ENCODE results near the gene BASP1.
"Not testable (repeated sequence)": the region's sequence is repeated elsewhere in the genome, so short reads cannot be mapped to it uniquely, and the experiment has no call there.

BASP1 gene

DNA sequence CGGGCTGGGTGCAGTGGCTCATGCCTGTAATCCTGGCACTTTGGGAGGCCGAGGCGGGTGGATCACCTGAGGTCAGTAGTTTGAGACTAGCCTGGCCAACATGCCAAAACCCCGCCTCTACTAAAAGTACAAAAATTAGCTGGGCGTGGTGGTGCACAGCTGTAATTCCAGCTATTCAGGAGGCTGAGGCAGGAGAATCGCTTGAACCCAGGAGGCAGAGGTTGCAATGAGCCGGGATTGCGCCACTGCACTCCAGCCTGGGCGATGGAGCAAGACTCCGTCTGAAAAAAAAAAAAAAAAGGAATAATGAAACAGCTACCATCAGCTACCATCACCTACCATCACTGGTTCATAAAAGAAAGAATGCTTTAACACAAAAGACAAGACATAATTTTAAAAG lies 25.9 kb upstream of the BASP1 start:
- DNase-seq (ENCODE audit: low read depth, low spot score), result not testable (repeated sequence)

DNA sequence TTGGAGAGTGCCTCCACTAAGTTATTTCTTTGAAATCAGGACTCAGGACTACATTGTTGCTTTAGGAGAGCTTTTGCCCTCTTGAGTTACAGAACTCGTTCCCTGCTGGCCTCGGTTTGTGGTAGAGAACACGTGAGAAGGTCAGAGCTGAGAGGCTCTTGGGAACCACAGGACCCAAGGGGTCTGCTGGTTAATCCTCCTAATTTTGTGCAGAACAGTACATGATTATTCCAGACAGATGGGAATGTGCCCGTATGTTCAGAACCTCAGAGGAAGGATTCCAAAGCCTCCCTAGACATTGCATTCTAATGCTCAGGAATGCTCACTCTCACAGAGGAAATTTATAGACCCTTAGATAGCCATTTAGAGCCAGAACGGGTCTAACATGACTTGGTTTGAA lies 25.2 kb upstream of the BASP1 start:
- DNase-seq (ENCODE audit: low read depth, low spot score), result no peak

DNA sequence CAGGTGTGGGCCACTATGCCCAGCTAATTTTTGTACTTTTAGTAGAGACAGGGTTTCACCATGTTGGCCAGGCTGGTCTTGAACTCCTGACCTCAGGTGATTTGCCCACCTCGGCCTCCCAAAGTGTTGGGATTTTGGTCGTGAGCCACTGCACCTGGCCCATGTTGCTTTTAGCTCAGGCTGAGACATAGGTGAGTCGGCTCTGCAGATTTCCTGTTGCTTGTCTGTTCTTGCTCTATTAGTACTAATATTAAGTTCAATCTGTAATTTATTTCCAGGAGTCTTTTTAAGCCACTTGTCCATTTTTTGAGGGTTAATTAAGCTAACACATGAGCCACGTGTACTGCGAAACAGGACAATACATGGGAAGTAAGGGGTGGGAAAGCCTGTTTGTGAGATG lies 21.4 kb upstream of the BASP1 start:
- no peak for DNase-seq (ENCODE audit: low read depth, low spot score)

DNA sequence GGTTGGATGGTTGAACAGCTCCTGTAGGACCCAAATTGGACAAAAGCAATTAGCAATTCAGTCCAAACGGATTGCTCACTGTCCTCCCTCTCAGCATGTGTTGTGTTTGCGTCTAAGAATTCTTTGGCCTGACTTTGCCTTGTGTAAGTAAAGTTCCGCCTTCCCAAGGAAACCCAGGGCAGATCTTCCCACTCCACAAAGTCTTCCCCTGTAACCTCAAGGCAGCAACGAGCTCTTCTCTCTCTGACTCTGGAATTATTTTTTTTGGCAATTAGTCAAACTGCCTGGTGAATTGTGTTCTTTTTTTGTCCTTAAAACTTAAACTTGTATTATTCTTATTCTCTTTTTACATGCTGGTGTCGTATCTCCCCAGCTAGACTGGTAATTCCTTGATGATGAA lies 20.7 kb upstream of the BASP1 start:
- DNase-seq (ENCODE audit: low read depth, low spot score), result no peak

DNA sequence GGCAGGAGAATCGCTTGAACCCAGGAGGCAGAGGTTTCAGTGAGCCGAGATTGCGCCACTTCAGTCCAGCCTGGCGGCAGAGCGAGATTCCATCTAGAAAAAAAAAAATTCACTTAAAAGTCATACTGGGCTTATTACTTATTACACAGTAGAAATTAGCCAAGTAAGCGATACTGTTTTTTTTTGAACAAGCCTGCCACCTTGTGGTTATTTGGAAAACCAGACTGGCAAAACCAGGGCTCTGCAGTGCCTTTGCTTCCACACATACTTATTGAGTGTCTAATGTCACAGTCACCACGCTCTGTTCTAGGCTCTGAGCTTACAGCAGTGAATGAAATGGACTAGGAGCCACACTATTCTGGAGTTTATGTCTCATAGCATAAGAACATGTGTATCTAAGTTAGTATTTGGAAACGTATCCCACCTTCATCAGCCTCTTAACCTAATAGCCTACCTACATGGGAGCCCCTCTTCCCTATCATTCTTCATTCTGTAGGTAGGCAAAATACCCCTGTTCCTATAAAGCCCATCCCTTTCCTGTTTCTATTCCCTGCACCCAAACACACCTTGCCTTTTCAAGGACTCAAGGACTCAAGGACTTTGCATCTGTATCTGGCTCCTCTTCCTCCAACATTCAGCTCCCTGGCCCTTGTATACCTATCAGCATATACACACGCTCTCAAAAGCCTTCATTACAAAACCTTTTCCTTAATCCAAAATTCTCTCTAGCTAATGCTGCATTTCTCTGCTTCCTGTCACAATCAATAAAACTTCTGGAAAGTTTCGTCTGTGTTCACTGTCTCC lies 13.9 kb upstream of the BASP1 start:
- DNase-seq (ENCODE audit: low read depth, low spot score), result no peak

DNA sequence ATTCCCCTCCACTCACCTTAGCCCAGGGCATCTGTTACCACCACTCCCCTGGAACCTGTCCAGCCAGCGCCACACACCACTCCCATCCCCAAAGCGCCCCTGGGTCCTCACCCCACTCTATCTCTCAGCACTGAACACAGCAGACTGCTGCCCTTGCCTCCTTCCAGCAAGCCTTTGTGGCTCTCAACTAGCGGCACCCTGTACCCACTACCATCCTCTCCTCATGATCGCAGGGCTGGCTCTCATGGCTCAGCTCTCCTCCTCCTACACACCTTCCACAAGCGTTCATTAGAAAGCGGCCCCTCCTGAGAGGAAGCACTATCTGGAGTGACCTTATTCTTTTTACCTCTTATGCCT lies 13.3 kb upstream of the BASP1 start:
- no peak for DNase-seq (ENCODE audit: low read depth, low spot score)

DNA sequence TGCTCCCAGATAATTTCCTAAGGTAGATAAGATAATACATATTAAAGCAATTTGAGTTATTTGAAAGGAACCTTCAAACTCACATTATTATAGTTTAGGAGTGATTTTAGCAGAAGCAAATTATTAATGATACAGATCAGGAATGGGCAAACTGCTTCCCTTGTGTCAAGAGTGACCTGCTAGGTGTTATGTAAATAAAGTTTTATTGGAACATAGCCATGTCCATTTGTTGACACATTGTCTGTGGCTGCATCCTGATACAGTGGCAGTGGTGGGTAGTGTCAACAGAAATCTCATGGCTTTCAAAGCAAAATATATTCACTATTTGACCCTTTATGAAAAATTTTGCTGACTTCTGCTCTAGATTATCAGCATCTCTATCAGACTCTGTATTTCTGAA lies 11.4 kb upstream of the BASP1 start:
- no peak for DNase-seq (ENCODE audit: low read depth, low spot score)

DNA sequence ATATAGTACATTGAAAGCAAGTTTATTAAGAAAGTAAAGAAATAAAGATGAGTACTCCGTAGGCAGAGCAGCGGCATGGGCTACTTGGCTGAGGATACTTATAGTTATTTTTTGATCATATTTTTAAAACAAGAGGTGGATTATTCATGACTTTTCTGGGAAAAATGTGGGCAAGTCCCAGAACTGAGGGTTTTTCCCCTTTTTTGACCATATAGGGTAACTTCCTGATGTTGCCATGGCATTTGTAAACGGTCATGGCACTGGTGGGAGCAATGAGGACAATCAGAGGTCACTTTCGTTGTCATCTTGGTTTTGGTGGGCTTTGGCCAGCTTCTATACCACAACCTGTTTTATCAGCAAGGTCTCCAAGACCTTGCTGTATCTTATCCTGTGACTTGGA lies 5.2 kb upstream of the BASP1 start:
- no peak for DNase-seq (ENCODE audit: low read depth, low spot score)

DNA sequence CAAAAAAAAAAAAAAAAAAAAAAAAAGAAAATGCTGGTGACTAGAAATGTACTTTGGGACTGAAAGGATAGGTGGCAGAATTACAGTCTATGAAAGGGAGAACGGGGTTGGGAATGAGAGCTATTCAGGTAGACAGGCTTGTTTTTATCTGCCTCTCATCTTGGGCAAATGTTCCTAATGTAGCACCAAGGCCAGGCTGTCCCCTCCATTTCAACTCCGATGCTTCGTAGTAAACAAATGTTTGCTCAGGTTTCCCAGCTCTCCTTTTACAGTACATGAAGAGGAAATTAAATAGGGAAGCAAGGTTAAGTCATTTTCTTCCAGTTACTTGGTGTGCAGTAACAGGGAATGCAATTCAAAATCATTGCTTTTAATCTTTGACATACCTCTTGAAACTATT lies 4.4 kb upstream of the BASP1 start:
- no peak for DNase-seq (ENCODE audit: low read depth, low spot score)

DNA sequence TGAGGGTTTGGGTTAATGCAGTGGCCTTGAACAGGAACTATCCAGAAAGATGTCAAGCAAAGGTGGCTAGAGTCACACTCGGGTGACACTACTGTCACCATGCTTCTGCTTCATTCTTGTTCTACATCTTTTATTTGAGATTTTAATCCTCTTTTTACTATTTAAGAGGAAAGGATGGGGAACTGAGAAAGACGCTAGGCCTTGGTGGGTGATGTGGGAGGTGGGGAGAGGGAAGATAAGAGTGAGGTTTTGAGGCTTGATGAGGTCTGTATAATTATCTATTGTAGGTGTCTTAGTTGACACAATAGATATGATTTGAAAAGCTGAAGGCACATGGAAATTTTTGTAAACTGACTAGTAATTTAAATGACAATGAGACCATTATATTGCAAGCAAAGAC lies 3.5 kb upstream of the BASP1 start:
- DNase-seq (ENCODE audit: low read depth, low spot score), result no peak

DNA sequence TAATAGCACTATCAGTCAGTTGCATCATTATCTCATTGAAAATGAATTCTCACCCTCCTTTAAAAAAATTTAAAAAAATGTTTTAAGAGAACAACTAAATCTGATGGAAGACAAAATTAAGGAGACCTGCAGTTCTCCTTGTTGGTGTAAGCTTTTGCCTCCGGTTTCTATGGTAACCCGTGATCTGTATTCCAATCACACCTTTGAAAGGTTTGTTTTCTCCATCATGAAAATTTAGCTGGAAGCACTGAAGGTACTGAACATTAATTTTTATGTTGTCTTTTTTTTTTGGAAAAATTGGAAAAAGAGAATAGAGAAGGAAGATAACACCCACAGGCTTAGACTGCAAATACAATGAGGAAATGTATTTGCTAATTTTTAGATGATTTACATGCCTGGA lies 2.5 kb upstream of the BASP1 start:
- DNase-seq (ENCODE audit: low read depth, low spot score), result no peak

DNA sequence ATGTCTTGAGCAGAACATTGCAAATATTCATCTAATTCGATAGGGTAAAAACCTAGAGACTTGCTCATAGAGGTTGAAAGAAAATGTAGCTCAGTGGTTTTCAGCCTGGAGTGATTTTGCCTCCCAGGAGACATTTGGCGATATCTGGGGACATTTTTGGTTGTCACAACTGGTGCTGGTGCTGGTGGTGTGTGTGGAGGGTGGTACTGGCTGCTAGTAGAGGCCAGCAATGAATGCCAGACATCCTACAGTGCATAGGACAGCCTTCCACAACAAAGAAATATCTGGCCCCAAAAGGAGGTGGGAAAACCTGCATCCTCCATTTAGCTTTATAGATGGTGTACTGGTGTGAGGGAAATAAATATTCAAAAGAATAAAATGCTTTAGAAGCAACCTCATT lies 2.1 kb upstream of the BASP1 start:
- no peak for DNase-seq (ENCODE audit: low read depth, low spot score)

DNA sequence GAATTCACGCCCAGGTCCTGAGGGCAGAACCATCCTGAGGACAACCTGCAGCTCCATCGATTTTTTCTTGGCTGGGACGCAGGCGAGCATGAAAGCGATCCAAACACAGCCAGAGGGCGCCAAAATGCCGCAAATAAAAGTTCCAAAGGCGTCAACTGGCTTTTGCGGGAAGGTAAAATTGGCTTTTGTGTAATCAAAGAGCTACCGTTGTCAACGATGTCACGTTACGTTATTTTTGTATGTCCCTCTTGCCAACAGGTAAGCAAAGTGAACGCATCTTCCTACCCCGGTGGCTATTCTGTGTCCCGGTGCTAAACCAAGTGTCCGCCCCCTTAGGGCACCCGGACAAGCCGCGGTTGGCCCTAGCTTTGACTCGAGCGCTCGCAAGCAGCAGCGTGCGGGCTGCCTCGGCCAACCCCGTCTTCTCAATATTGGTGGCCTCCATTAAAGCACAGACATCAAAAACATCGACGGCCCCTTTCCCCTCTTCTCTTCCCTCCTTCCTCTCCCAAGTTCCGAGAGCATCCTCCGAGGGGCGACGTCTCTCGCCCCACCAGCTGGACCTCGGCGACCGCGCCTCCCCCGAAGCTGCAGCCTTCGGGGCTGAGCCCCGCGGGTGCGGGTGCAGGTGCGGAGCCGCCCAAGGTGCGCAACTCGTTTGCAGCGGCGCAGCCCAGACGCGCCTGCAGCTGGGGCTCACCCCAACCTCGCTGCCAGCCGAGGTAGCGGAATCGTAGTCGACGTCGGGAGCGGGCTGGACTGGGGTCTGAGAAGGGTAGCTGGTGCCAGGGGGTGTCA lies 1.1 kb upstream of the BASP1 start:
- peak; percentile 59 for DNase-seq (ENCODE audit: low read depth, low spot score)

DNA sequence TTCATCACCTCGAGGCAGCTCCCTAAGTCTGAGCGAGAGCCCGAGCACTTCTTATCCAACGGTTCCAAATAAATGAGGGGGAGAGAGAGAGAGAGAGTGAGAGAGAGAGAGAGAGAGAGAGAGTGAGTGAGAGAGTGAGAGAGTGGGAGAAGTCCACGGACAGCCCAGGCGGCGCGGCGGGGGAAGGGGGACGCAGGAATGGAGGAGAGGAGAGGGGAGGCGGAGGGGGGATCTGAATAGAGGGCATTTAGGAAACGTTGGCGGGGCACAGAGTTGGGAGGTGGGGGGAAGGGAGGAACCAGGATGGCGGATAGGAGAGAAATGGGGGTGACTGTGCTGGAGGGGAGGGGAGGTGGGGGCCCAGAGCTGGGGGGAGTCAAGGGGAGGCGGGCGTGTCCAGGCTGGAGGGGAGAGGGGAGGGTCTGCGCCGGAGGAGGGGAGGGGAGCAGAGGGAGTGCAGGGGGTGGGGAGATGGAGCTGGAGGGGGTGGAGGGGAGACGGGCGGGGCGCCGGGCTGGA lies 398 bp upstream of the BASP1 start:
- no peak for DNase-seq (ENCODE audit: low read depth, low spot score)

DNA sequence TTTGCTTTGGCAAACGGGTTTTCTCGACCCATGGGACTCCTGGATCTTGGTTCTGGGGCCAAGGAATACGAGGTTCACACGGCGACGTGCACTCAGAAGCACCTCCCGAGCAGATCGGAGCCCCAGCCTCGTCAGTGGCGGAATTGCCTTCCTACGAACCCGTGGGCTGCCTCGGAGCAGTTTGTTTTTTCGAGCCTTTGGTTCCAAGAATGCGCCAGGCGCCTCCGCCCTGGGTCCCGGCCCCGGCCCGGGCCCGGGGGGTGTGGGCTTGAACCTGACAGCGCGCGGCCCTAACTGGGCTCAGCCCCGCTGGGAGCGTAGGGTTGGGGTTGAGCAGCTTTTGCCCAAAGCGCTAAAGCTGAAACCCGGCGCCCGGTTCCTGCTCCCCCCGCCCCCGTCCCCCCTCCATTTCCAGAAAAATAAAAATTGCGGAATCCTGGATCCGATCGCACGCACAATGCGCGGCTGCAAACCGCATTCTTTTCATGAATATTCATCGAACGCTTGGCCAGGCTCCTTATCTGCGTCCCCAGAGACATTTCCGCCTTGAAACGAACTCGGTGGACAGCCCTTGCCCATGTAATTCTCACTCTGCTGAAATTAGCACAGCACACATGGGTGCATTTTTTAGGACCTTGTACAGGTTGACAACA lies 1.0 kb downstream of the BASP1 start:
- no peak for DNase-seq (ENCODE audit: low read depth, low spot score)

DNA sequence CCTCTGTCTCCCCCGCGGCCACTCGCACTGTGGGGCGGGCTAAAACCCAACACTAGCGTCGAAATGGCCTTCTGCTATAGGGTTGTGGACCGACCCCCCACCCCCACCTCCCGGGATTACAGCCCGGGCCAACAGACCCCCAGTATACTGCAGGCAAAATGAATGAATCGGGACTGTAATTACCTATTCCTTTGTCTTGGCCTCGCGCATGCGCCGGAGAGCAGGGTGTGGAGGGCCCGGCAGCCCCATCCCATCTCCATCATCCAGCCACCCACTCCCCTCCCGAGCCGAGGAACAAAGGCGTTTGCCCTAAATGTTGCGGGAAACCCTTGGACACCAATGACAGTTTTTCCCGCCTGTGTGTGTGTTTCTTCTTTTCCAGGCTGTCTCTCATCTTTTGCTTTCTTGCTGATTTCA lies 1.6 kb downstream of the BASP1 start:
- DNase-seq (ENCODE audit: low read depth, low spot score), result no peak

DNA sequence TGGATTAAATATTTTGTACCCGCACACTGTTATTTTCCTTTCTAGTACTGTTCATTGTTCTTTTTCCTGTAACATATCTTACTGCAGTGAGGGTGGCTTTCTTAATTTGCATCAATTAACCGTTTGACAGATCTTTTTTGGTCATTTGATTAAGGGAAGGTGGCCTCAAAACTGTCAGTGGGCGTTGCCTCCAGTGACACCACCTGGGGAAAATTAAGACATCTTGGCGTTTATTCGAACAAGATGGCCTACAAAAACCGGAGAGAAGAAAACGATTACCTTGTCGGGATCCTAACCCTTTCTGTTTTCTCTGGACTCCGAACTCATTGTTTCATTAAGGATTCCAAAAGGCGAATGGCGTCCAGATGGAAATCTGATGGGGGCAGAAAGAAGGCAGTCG lies 2.0 kb downstream of the BASP1 start:
- DNase-seq (ENCODE audit: low read depth, low spot score), result no peak

DNA sequence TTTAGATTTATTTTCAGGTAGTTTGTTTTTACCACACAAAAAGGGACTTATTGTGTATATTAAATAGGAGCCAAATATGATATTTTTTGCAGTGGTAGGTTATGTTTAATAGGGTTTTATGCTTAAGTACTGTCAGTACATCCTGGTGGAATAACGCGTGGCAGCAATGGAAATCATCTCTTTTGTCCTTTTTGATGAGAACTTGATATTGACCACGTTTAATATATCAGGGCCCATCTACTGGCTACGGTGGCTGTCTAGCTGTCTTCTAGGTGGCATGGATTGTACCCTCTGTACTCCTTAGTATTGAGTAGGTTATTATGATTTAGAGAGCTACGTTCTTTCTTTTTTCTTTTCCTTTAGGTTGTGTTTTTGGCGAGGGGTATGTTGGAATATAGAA lies 2.6 kb downstream of the BASP1 start:
- no peak for DNase-seq (ENCODE audit: low read depth, low spot score)

DNA sequence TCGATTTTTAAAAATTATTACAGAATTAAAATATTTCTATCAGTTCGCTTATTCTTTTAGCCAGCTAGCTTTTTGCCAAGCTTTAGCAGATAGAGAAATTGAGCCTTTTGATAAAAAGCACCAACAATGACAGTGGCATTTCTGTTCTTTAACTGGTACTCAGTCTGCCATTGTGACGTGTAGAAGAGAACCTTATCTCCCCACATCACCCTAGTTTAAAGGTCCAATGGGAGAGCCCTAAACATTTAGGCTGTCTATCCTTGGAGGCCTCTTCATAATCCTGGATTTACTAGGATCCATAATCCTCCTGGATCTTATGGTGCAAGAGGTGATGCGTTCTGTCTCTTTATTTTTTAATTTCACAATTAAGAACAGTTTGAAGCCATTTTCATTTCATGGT lies 3.0 kb downstream of the BASP1 start:
- DNase-seq (ENCODE audit: low read depth, low spot score), result no peak

DNA sequence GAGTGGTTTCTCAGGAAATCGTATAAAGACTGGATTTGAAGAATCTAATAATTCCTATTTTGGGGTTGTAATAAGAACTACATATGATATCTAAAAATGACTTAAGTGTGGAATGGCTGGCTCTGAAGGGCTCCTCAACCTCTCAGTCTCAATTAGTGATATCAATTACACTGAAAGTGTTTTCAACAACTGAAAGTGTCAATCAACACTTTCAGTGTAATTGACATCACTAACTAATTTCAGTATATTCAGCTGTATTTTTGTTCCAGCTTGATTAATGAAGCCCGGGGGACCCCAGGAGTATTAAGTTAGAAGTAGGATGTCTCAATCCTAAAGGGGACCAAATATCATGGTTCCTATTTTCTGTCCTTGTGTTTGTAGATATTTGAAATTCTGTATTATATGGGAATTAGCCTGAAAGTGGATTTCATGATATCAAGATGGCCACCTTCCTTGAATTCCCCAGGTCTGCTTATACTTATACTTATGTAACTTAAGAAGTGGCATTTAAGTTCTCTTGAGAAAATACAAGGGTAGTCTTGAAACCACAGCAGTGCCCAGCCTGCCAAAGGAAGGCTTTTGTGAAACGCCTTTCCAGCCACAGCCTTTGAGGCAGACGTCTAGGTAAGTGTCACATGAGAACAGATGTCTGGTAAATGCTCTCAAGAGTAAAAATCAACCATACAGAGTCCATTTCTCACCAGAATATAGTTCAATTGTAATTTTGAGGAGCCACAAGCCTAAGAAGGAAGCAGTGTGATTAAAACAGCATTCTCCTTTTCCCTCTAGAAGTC lies 4.6 kb downstream of the BASP1 start:
- no peak for DNase-seq (ENCODE audit: low read depth, low spot score)

DNA sequence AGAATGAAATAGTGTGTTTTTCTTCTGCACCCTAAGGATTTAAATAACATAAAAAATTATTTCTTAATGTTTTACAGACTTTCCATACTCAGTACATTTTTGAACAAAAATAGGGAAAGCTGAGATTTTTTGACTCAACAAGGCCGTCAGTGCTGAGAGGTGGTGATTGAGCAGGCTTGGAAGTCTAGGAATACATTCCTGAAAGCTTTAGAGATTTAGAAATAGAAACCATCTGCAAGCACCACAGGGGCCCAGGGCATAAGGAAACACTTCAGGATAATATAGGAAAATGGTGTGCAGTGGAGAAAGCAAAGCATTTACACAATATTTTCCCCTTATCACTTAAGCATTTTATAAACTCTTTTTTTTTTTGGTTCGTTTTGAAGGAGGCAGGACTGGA lies 5.2 kb downstream of the BASP1 start:
- no peak for DNase-seq (ENCODE audit: low read depth, low spot score)

Measured in brain pericyte (primary cell).